Karpas-422 (cell line): ENCODE measurements around the gene PAPPA. TPM values are rescaled to one million over a fixed set of nuclear protein-coding genes. Genes with fewer than 3 reads are reported as not detected.

Source experiments
- DNase-seq: peaks from one replicate; pipeline ENCODE4 v3.0.0-alpha.2; 2015
- H2AFZ ChIP-seq: fragments of 200-600 bp; sonication (generic); 2 replicates; pipeline ENCODE4 v1.6.1; 2014; ENCODE audit warnings: antibody characterized with exemption, low read length, mixed read lengths
- H3K27ac ChIP-seq: fragments of 200-600 bp; sonication (generic); 2 replicates; pipeline ENCODE4 v1.5.1; 2014; ENCODE audit warnings: mild to moderate bottlenecking, low read length, moderate library complexity
- H3K27me3 ChIP-seq: fragments of 200-600 bp; sonication (generic); 2 replicates; pipeline ENCODE4 v1.6.1; 2014; ENCODE audit warnings: low read length, mixed read lengths
- H3K36me3 ChIP-seq: fragments of 200-600 bp; sonication (generic); 2 replicates; pipeline ENCODE4 v1.6.1; 2014; ENCODE audit warnings: low read length, mixed read lengths; ENCODE audit not compliant: insufficient read depth
- H3K4me1 ChIP-seq: fragments of 200-600 bp; sonication (generic); 2 replicates; pipeline ENCODE4 v1.6.1; 2014; ENCODE audit warnings: mild to moderate bottlenecking, low read length, mixed read lengths
- H3K4me2 ChIP-seq: fragments of 200-600 bp; sonication (generic); 2 replicates; pipeline ENCODE4 v1.6.1; 2014; ENCODE audit warnings: low read length, low read depth, mild to moderate bottlenecking; ENCODE audit not compliant: poor library complexity, severe bottlenecking
- H3K4me3 ChIP-seq: fragments of 200-600 bp; sonication (generic); 2 replicates; pipeline ENCODE4 v1.5.1; 2014; ENCODE audit warnings: mild to moderate bottlenecking, antibody characterized with exemption, low read length, mixed read lengths
- H3K79me2 ChIP-seq: fragments of 200-600 bp; sonication (generic); 2 replicates; pipeline ENCODE4 v1.6.1; 2014; ENCODE audit warnings: mild to moderate bottlenecking, low read length, mixed read lengths
- H3K9ac ChIP-seq: fragments of 200-600 bp; sonication (generic); 2 replicates; pipeline ENCODE4 v1.6.0; 2014; ENCODE audit warnings: low read length
- H3K9me2 ChIP-seq: fragments of 200-600 bp; sonication (generic), shearing (Covaris generic); replicated peaks from 2 replicates; pipeline ENCODE4 v1.6.0; 2014; ENCODE audit warnings: mild to moderate bottlenecking, low read length, moderate library complexity; ENCODE audit not compliant: insufficient read depth
- H3K9me3 ChIP-seq: fragments of 300-700, 200-600 bp; sonication (generic); 2 replicates; pipeline ENCODE4 v1.6.1; 2014; ENCODE audit warnings: low read length, mixed read lengths
- H4K20me1 ChIP-seq: fragments of 200-600 bp; sonication (generic); 2 replicates; pipeline ENCODE4 v1.6.1; 2014; ENCODE audit warnings: mild to moderate bottlenecking, antibody characterized with exemption, low read length, low read depth; ENCODE audit not compliant: insufficient read depth
- total RNA-seq: library from RNA; depleted of rRNA; stranded (reverse); fragments of >200 nt; shearing (Covaris generic); gene quantifications from 2 replicates; pipeline ENCODE4 v1.2.3, GENCODE V29; 2014; ENCODE audit warnings: low replicate concordance

The PAPPA gene
- total RNA-seq, 1 experiment from 2014 or later: 0.30 TPM

GRCh38 chr9:116274293-116274692 lies 120.7 kb downstream of the PAPPA start:
- Histone ChIP-seq H3K79me2 (no peaks in the 10 kb centered on the region), H3K27ac (no peak overlapping the region), H3K4me3 (no peak overlapping the region), H3K4me1 (no peaks in the 10 kb centered on the region), H2AFZ (no peak overlapping the region), H3K9me3 (no peaks in the 10 kb centered on the region), H4K20me1 (no peaks in the 10 kb centered on the region), H3K36me3 (no peaks in the 10 kb centered on the region), H3K9me2 (no peaks in the 10 kb centered on the region), H3K4me2 (no peak overlapping the region), H3K27me3 (no peaks in the 10 kb centered on the region), H3K9ac (no peak overlapping the region)
- peak; percentile 11 for DNase-seq

GRCh38 chr9:116275418-116276195 lies 122.0 kb downstream of the PAPPA start:
- Histone ChIP-seq H3K9ac (no peak overlapping the region), H3K27me3 (no peaks in the 10 kb centered on the region), H4K20me1 (no peaks in the 10 kb centered on the region), H2AFZ (no peak overlapping the region), H3K27ac (no peak overlapping the region), H3K36me3 (no peaks in the 10 kb centered on the region), H3K4me2 (no peak overlapping the region), H3K79me2 (no peaks in the 10 kb centered on the region), H3K9me2 (no peaks in the 10 kb centered on the region), H3K4me1 (no peaks in the 10 kb centered on the region; the same call in 1 of the 2 replicates), H3K9me3 (no peaks in the 10 kb centered on the region), H3K4me3 (no peak overlapping the region)
- no peak for DNase-seq

DNA sequence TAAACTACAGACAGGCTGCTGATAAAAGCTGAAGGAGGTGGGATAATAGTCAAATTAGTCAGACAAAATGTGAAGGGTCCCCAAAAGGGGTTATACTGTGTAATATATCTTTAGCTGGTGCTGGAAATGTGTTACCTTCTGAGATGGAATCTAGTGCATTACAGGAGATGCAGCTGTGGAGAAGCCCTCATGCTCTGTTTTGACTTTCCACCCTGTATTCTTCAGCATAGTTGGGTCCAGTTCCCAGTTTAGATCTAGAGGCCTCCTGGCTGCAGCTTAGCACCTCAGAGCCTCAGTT lies 122.6 kb downstream of the PAPPA start:
- Histone ChIP-seq H3K36me3 (no peaks in the 10 kb centered on the region), H3K9me3 (no peaks in the 10 kb centered on the region), H3K4me2 (no peak overlapping the region), H3K9ac (no peak overlapping the region), H4K20me1 (no peaks in the 10 kb centered on the region), H3K4me1 (no peaks in the 10 kb centered on the region; the same call in 1 of the 2 replicates), H3K4me3 (no peak overlapping the region), H3K9me2 (no peaks in the 10 kb centered on the region), H3K79me2 (no peaks in the 10 kb centered on the region), H3K27me3 (no peaks in the 10 kb centered on the region), H3K27ac (no peak overlapping the region), H2AFZ (no peak overlapping the region)
- no peak for DNase-seq

DNA sequence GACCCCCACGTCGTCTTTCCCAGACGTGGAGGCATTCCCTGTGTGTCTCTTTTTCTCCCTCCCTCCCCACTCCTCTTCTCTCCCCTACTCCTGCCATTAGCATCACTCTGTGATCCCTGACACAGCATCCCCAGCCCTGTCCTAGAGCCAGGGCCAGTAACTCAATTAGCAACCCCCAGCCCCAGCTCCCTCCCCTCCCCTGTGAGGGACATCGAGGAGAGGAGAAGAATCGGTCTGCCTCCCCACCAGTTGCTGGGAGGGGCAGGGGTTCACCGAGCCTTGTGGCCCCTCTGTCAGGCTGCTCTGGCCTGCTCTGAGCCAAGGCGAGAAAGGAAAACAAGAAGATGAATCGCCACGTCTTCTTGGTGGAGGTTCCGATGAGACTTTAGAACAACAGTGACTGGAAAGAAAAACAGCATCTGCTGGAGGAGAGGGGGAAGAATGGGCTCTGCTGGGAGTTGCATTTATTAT lies 123.1 kb downstream of the PAPPA start:
- no peaks in the 10 kb centered on the region for H3K9me3 ChIP-seq
- H2AFZ ChIP-seq: no peak overlapping the region
- DNase-seq: no peak
- H4K20me1 ChIP-seq: no peaks in the 10 kb centered on the region
- no peak overlapping the region for H3K9ac ChIP-seq
- H3K4me2 ChIP-seq: no peak overlapping the region
- H3K27ac ChIP-seq: no peak overlapping the region
- H3K9me2 ChIP-seq: no peaks in the 10 kb centered on the region
- H3K4me3 ChIP-seq: no peak overlapping the region
- H3K36me3 ChIP-seq: no peaks in the 10 kb centered on the region
- H3K4me1 ChIP-seq: no peaks in the 10 kb centered on the region; the same call in 1 of the 2 replicates
- no peaks in the 10 kb centered on the region for H3K79me2 ChIP-seq
- H3K27me3 ChIP-seq: no peaks in the 10 kb centered on the region

- H3K9ac ChIP-seq: no peak overlapping the region
- no peak overlapping the region for H2AFZ ChIP-seq
- H3K79me2 ChIP-seq: no peaks in the 10 kb centered on the region
- H3K27ac ChIP-seq: no peak overlapping the region
- H3K9me3 ChIP-seq: no peaks in the 10 kb centered on the region
- H3K4me2 ChIP-seq: no peak overlapping the region
- no peaks in the 10 kb centered on the region for H3K9me2 ChIP-seq
- no peaks in the 10 kb centered on the region for H4K20me1 ChIP-seq
- H3K4me1 ChIP-seq: no peaks in the 10 kb centered on the region; the same call in 1 of the 2 replicates
- no peak for DNase-seq
- H3K27me3 ChIP-seq: no peaks in the 10 kb centered on the region
- H3K4me3 ChIP-seq: no peak overlapping the region
- H3K36me3 ChIP-seq: no peaks in the 10 kb centered on the region
Observed at GRCh38 chr9:116278326-116278725, 124.7 kb downstream of the PAPPA start.

- no peaks in the 10 kb centered on the region for H3K36me3 ChIP-seq
- no peaks in the 10 kb centered on the region for H3K79me2 ChIP-seq
- no peak overlapping the region for H3K4me3 ChIP-seq
- H3K4me2 ChIP-seq: no peak overlapping the region
- H3K9me3 ChIP-seq: no peaks in the 10 kb centered on the region
- no peak overlapping the region for H2AFZ ChIP-seq
- H3K27me3 ChIP-seq: no peaks in the 10 kb centered on the region
- H3K4me1 ChIP-seq: no peaks in the 10 kb centered on the region; the same call in 1 of the 2 replicates
- H3K27ac ChIP-seq: no peak overlapping the region
- H3K9ac ChIP-seq: no peak overlapping the region
- no peaks in the 10 kb centered on the region for H4K20me1 ChIP-seq
- no peaks in the 10 kb centered on the region for H3K9me2 ChIP-seq
- peak; percentile 15 for DNase-seq
Observed at GRCh38 chr9:116279230-116279629, 125.6 kb downstream of the PAPPA start.

- peak; percentile 41 for DNase-seq
- no peak overlapping the region for H3K27ac ChIP-seq
Observed at GRCh38 chr9:116280529-116280928, 126.9 kb downstream of the PAPPA start.

GRCh38 chr9:116282597-116282996 lies 129.0 kb downstream of the PAPPA start:
- H3K9me2 ChIP-seq: no peaks in the 10 kb centered on the region
- no peak overlapping the region for H3K4me2 ChIP-seq
- H3K4me3 ChIP-seq: no peak overlapping the region
- H4K20me1 ChIP-seq: no peaks in the 10 kb centered on the region
- H3K27ac ChIP-seq: no peak overlapping the region
- H3K79me2 ChIP-seq: no peaks in the 10 kb centered on the region
- H3K27me3 ChIP-seq: no peaks in the 10 kb centered on the region
- no peak for DNase-seq
- H3K9me3 ChIP-seq: no peaks in the 10 kb centered on the region
- no peak overlapping the region for H2AFZ ChIP-seq
- no peak overlapping the region for H3K9ac ChIP-seq
- H3K36me3 ChIP-seq: no peaks in the 10 kb centered on the region
- no peaks in the 10 kb centered on the region; the same call in 1 of the 2 replicates for H3K4me1 ChIP-seq

More at GRCh38 chr9:116280529-116280928, 126.9 kb downstream of the PAPPA start:
- Histone ChIP-seq H3K4me3 (no peak overlapping the region), H3K9ac (no peak overlapping the region), H3K27me3 (no peaks in the 10 kb centered on the region), H3K36me3 (no peaks in the 10 kb centered on the region), H4K20me1 (no peaks in the 10 kb centered on the region), H2AFZ (no peak overlapping the region), H3K4me1 (no peaks in the 10 kb centered on the region; the same call in 1 of the 2 replicates), H3K4me2 (no peak overlapping the region), H3K9me2 (no peaks in the 10 kb centered on the region), H3K79me2 (no peaks in the 10 kb centered on the region), H3K9me3 (no peaks in the 10 kb centered on the region)
